H1 (cell line): Measurements from ENCODE around the gene DOK3. TPM values are rescaled to one million over a fixed set of nuclear protein-coding genes. Genes with fewer than 3 reads are reported as not detected.
A peak's percentile ranks its signal among the peaks of the same experiment; 100 is the strongest.

Source experiments
- CTCF ChIA-PET: fragments of 300-600 bp; sonication (Branson Sonifier 250); formaldehyde crosslinking; loops from one replicate; lab custom pipeline; 2021; ENCODE audit not compliant: partially characterized antibody; lab: Charles Lee
- POLR2A ChIA-PET: fragments of 300-600 bp; sonication (Branson Sonifier 250); formaldehyde crosslinking; loops from one replicate; lab custom pipeline; 2021; ENCODE audit warnings: inconsistent platforms; ENCODE audit not compliant: partially characterized antibody; lab: Charles Lee
- DNase-seq, 2 experiments: peaks; one replicate each; pipeline versions ENCODE4 v3.0.0 to v3.0.0-alpha.2; 2010 to 2022; ENCODE audit warnings: low spot score in 2 of 2, low read depth in 1 of 2, mixed read lengths in 1 of 2
- FAIRE-seq: peaks from 2 replicates; lab custom pipeline; 2011; peaks lifted over from hg19 to GRCh38; lab: Jason Lieb, UNC
- H2AFZ ChIP-seq: 2 replicates; pipeline ENCODE4 v1.8.1; 2012; ENCODE audit warnings: low read length, inconsistent platforms
- H2AK5ac ChIP-seq: 2 replicates; pipeline ENCODE4 v1.6.1; 2013; ENCODE audit warnings: low read depth, low read length
- H2BK120ac ChIP-seq: replicated peaks from 2 replicates; pipeline ENCODE3; 2013; ENCODE audit warnings: low read depth, low read length, inconsistent platforms
- H2BK12ac ChIP-seq: 2 replicates; pipeline ENCODE4 v1.6.1; 2013; ENCODE audit warnings: low read depth, low read length
- H2BK15ac ChIP-seq: 2 replicates; pipeline ENCODE4 v1.6.1; 2013; ENCODE audit warnings: low read length
- H2BK20ac ChIP-seq: 2 replicates; pipeline ENCODE4 v1.6.1; 2013; ENCODE audit warnings: low read length
- H2BK5ac ChIP-seq: 2 replicates; pipeline ENCODE4 v1.6.1; 2013; ENCODE audit warnings: low read depth, low read length
- H3K14ac ChIP-seq: 2 replicates; pipeline ENCODE4 v1.6.1; 2013; ENCODE audit warnings: inconsistent platforms; ENCODE audit not compliant: insufficient read length
- H3K18ac ChIP-seq: 2 replicates; pipeline ENCODE4 v1.6.1; 2013; ENCODE audit warnings: low read length; ENCODE audit errors: extremely low read depth
- H3K23ac ChIP-seq: 2 replicates; pipeline ENCODE4 v1.6.1; 2013; ENCODE audit warnings: inconsistent platforms; ENCODE audit not compliant: insufficient read length
- H3K23me2 ChIP-seq: 2 replicates; pipeline ENCODE4 v1.6.1; 2013; ENCODE audit warnings: low read depth, low read length
- H3K27ac ChIP-seq: 2 replicates; pipeline ENCODE4 v1.6.1; 2011; ENCODE audit warnings: low read depth, low read length, inconsistent platforms
- H3K27me3 ChIP-seq, 4 experiments: replicated peaks in 1 of 4; 1 replicate in 1 of 4; 2 replicates in 3 of 4; pipeline versions ENCODE4 v1.6.1 to v1.8.1; 2011 to 2013; ENCODE audit warnings: low read length in 3 of 4, mild to moderate bottlenecking in 3 of 4, inconsistent platforms in 2 of 4, mixed read lengths in 2 of 4, moderate library complexity in 1 of 4; ENCODE audit not compliant: control insufficient read depth in 3 of 4, insufficient read depth in 3 of 4; ENCODE audit errors: extremely low read depth in 1 of 4
- H3K36me3 ChIP-seq, 4 experiments: 2 replicates each; pipeline versions ENCODE4 v1.6.1 to v1.8.1; 2011 to 2013; ENCODE audit warnings: mild to moderate bottlenecking in 4 of 4, low read length in 3 of 4, moderate library complexity in 2 of 4, control low read depth in 1 of 4, inconsistent platforms in 1 of 4; ENCODE audit not compliant: insufficient read depth in 4 of 4, control insufficient read depth in 2 of 4
- H3K4ac ChIP-seq: replicated peaks from 2 replicates; pipeline ENCODE3; 2013; ENCODE audit warnings: low read length, low read depth, mixed read lengths, inconsistent platforms; ENCODE audit not compliant: insufficient read length
- H3K4me1 ChIP-seq, 4 experiments: replicated peaks in 1 of 4; 1 replicate in 1 of 4; 2 replicates in 3 of 4; pipeline versions ENCODE4 v1.6.1 to v1.8.1; 2011 to 2013; ENCODE audit warnings: low read length in 3 of 4, inconsistent platforms in 2 of 4, mixed read lengths in 1 of 4; ENCODE audit not compliant: insufficient read depth in 4 of 4, control insufficient read depth in 3 of 4
- H3K4me2 ChIP-seq, 2 experiments: 2 replicates each; pipeline versions ENCODE4 v1.6.1 to v1.8.1; 2011 to 2013; ENCODE audit warnings: low read depth in 2 of 2, low read length in 2 of 2, control low read depth in 1 of 2, inconsistent platforms in 1 of 2, mild to moderate bottlenecking in 1 of 2; ENCODE audit not compliant: insufficient read depth in 1 of 2
- H3K4me3 ChIP-seq, 4 experiments: fragments of 200-600, 300-600 bp in 1 of 4; sonication (generic), shearing (Covaris generic), sonication (Bioruptor Twin) in 1 of 4; 2 replicates each; pipeline versions ENCODE4 v1.5.1 to v1.8.1; 2011 to 2016; ENCODE audit warnings: low read length in 4 of 4, low read depth in 3 of 4, control low read depth in 2 of 4, inconsistent platforms in 2 of 4, mild to moderate bottlenecking in 2 of 4, mixed read lengths in 1 of 4, moderate library complexity in 1 of 4; ENCODE audit not compliant: insufficient read depth in 2 of 4; ENCODE audit errors: extremely low read depth in 1 of 4
- H3K56ac ChIP-seq: replicated peaks from 2 replicates; pipeline ENCODE3; 2013; ENCODE audit warnings: low read depth, mild to moderate bottlenecking, mixed read lengths, low read length, inconsistent platforms; ENCODE audit not compliant: insufficient read length
- H3K79me1 ChIP-seq: 2 replicates; pipeline ENCODE4 v1.6.1; 2013; ENCODE audit warnings: low read depth, low read length, control low read depth
- H3K79me2 ChIP-seq, 2 experiments: 2 replicates each; pipeline versions ENCODE4 v1.6.1 to v1.8.1; 2012 to 2013; ENCODE audit warnings: low read length in 2 of 2, mild to moderate bottlenecking in 2 of 2, inconsistent platforms in 1 of 2; ENCODE audit not compliant: insufficient read depth in 2 of 2, control insufficient read depth in 1 of 2
- H3K9ac ChIP-seq, 4 experiments: replicated peaks in 1 of 4; 1 replicate in 1 of 4; 2 replicates in 3 of 4; pipeline versions ENCODE4 v1.6.1 to v1.8.1; 2011 to 2013; ENCODE audit warnings: low read depth in 3 of 4, low read length in 3 of 4, control low read depth in 2 of 4, mild to moderate bottlenecking in 2 of 4, moderate library complexity in 2 of 4, inconsistent platforms in 1 of 4; ENCODE audit errors: extremely low read depth in 1 of 4
- H3K9me3 ChIP-seq, 2 experiments: 2 replicates each; pipeline versions ENCODE4 v1.6.1 to v1.8.1; 2012 to 2013; ENCODE audit warnings: mild to moderate bottlenecking in 2 of 2, moderate library complexity in 2 of 2, control low read depth in 1 of 2, inconsistent platforms in 1 of 2, low read depth in 1 of 2, low read length in 1 of 2, mixed read lengths in 1 of 2; ENCODE audit not compliant: insufficient read depth in 2 of 2
- H4K20me1 ChIP-seq, 2 experiments: replicated peaks in 1 of 2; 2 replicates each; pipeline versions ENCODE3 to v1.8.1; 2011 to 2013; ENCODE audit warnings: inconsistent platforms in 2 of 2, low read length in 2 of 2, mild to moderate bottlenecking in 1 of 2; ENCODE audit not compliant: insufficient read depth in 2 of 2, control insufficient read depth in 1 of 2
- H4K5ac ChIP-seq: 2 replicates; pipeline ENCODE4 v1.6.1; 2013; ENCODE audit warnings: low read length, low read depth, mixed read lengths, inconsistent platforms; ENCODE audit not compliant: insufficient read length
- H4K8ac ChIP-seq: 2 replicates; pipeline ENCODE4 v1.8.0; 2013; ENCODE audit warnings: mild to moderate bottlenecking, moderate library complexity, low read length, inconsistent platforms; ENCODE audit not compliant: insufficient read depth; ENCODE audit errors: extremely low read depth
- H4K91ac ChIP-seq: replicated peaks from 2 replicates; pipeline ENCODE3; 2013; ENCODE audit warnings: low read length, mixed read lengths, inconsistent platforms; ENCODE audit not compliant: insufficient read length
- CEBPB ChIP-seq: IDR thresholded peaks from 2 replicates; pipeline ENCODE4 v1.6.1; 2012; ENCODE audit warnings: low read depth, low read length
- MAFK ChIP-seq: IDR thresholded peaks from 2 replicates; pipeline ENCODE4 v1.6.1; 2012; ENCODE audit warnings: low read depth, mild to moderate bottlenecking, improper control_type of control experiment, low read length
- NANOG ChIP-seq: IDR thresholded peaks from 2 replicates; pipeline ENCODE4 v1.6.1; 2011; ENCODE audit warnings: low read length, low read depth, mild to moderate bottlenecking, inconsistent platforms; ENCODE audit not compliant: insufficient read depth, poor library complexity, severe bottlenecking
- RBBP5 ChIP-seq: IDR thresholded peaks from 2 replicates; pipeline ENCODE4 v1.7.1; 2012; ENCODE audit warnings: low read depth, mild to moderate bottlenecking, inconsistent platforms, low read length, moderate library complexity, borderline replicate concordance
- SAP30 ChIP-seq: fragments of 300-600 bp; sonication (generic); IDR thresholded peaks from 2 replicates; pipeline ENCODE4 v1.7.1; 2012; ENCODE audit warnings: low read length, moderate library complexity, mild to moderate bottlenecking, inconsistent platforms; ENCODE audit not compliant: insufficient read depth, insufficient replicate concordance
- TEAD4 ChIP-seq: IDR thresholded peaks from 2 replicates; pipeline ENCODE4 v1.6.1; 2012; ENCODE audit warnings: low read depth, low read length, inconsistent platforms, mixed read lengths
- WGBS, 2 experiments: shearing (Covaris generic) in 1 of 2; methylation state at CpG; one replicate each; pipeline versions ENCODE4 v1.1.6 to v1.1.7; 2013 to 2015; ENCODE audit warnings: low lambda C conversion rate in 2 of 2, mixed read lengths in 2 of 2, inconsistent platforms in 1 of 2, low coverage in 1 of 2, missing lambda C conversion rate in 1 of 2; ENCODE audit not compliant: insufficient replicate concordance in 2 of 2, insufficient coverage in 1 of 2, insufficient read length in 1 of 2; ENCODE audit errors: extremely low coverage in 1 of 2, missing lambda C conversion rate in 1 of 2; 5-methylcytosine and 5-hydroxymethylcytosine counted together
- polyA plus RNA-seq, 7 experiments: library from polyadenylated mRNA; depleted of rRNA in 3 of 7; stranded (reverse) in 5 of 7; unstranded in 2 of 7; fragments of >200 nt in 5 of 7; fragments of 200-250 nt in 2 of 7; gene quantifications; 1 replicate in 5 of 7; 2 replicates in 1 of 7; 4 replicates in 1 of 7; pipeline versions ENCODE4 v1.2.1 to v1.2.3, GENCODE V29; 2011 to 2013; ENCODE audit warnings: missing spikeins in 2 of 7, mixed read lengths in 2 of 7
- total RNA-seq: library from RNA; stranded (reverse); fragmentation: NEBNext Ultra II Directional; extraction: Animal tissue kit (Norgen Biotek cat#: 25700); gene quantifications from 2 replicates; pipeline ENCODE4 v1.2.1, GENCODE V29; 2021
- TF ChIP-seq, protein P1 (sequence below): IDR thresholded peaks from 2 replicates; pipeline ENCODE4 v1.6.1; 2012; ENCODE audit warnings: inconsistent platforms
- TF ChIP-seq, protein P2 (sequence below): IDR thresholded peaks from 2 replicates; pipeline ENCODE4 v1.6.1; 2011; ENCODE audit warnings: low read length, improper control_type of control experiment

DOK3 gene
- total and polyA plus RNA-seq, 2 of the 8 experiments (the other 6 are each of a cell fraction or from before 2014, with no cell fraction given), result 4.2 to 6.4 TPM

DNA sequence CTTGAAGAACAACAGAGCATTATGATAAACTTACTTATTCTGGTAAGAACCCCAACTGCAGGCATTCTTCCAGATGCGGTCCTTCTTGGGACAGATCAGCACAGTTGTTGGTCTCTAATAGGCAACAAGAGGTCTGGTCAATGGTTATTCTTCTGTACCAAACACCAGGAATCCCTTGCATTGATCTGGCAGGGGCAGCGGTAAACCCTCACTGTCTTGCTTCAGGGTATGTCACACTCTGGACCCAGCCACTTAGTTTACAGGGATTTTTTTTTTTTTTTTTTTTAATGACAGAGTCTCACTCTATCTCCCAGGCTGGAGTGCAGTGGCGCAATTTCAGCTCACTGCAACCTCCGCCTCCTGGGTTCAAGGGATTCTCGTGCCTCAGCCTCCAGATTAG is 46.0 kb upstream of the DOK3 start:
- H3K79me1 ChIP-seq, result peaks cover 5% of the 10 kb centered on the region
- H3K4me1 ChIP-seq, result peaks cover 5 to 9% (median 7%) of the 10 kb centered on the region in 4 experiments
- DNase-seq, result no peak
- no peak overlapping the region for H3K56ac ChIP-seq
- H3K36me3 ChIP-seq, result peaks cover 0 to 16% (median 6%) of the 10 kb centered on the region in 4 experiments; a peak in 3 of 8 replicates
- H2BK12ac ChIP-seq, result 0 out of 2 replicates have a peak overlapping the region, but pooled peaks have one; percentile 53
- H4K5ac ChIP-seq, result no peak overlapping the region
- H2BK5ac ChIP-seq, result no peak overlapping the region
- no peak overlapping the region for H2AFZ ChIP-seq
- H3K27me3 ChIP-seq, result no peaks in the 10 kb centered on the region
- H3K9me3 ChIP-seq, result no peaks in the 10 kb centered on the region; a peak in 1 of 4 replicates
- 87% methylated on average over 4 of the region's 5 CpGs; no CpG with 5 or more reads in 1 of the 2 experiments for WGBS, 2 experiments
- TF ChIP-seq CEBPB (no peak), TEAD4 (no peak), NANOG (no peak), MAFK (no peak), RBBP5 (no peak), SAP30 (no peak)
- TF ChIP-seq, protein P1, sequence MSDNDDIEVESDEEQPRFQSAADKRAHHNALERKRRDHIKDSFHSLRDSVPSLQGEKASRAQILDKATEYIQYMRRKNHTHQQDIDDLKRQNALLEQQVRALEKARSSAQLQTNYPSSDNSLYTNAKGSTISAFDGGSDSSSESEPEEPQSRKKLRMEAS, result no peak
- TF ChIP-seq, protein P2, sequence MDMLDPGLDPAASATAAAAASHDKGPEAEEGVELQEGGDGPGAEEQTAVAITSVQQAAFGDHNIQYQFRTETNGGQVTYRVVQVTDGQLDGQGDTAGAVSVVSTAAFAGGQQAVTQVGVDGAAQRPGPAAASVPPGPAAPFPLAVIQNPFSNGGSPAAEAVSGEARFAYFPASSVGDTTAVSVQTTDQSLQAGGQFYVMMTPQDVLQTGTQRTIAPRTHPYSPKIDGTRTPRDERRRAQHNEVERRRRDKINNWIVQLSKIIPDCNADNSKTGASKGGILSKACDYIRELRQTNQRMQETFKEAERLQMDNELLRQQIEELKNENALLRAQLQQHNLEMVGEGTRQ, result no peak
- TF ChIP-seq, all 59 proteins: peak for 0
- peaks cover 3 to 32% of the 10 kb centered on the region in 2 experiments; a peak in 2 of 4 replicates for H3K79me2 ChIP-seq
- ChIA-PET POLR2A (interaction anchor here (0.5 to 1.3 kb wide), 7 partner anchors 28 to 74 kb away, joined by 3 to 7 read pairs (median 3); partner anchors contain the start of gene TMED9), CTCF (interaction anchor here (0.7 to 1.9 kb wide), 2 partner anchors 11 to 62 kb away, joined by 3 to 6 read pairs; no protein-coding TSS in a partner anchor)
- no peak overlapping the region for H2AK5ac ChIP-seq
- peaks cover 6% of the 10 kb centered on the region for H3K23me2 ChIP-seq
- H3K18ac ChIP-seq, result no peak overlapping the region
- H3K14ac ChIP-seq, result no peak overlapping the region
- H3K4ac ChIP-seq, result no peak overlapping the region
- H2BK15ac ChIP-seq, result no peak overlapping the region
- H3K9ac ChIP-seq, result no peak overlapping the region
- H3K4me2 ChIP-seq, result no peak overlapping the region; a peak in 1 of 4 replicates
- no peak overlapping the region for H2BK20ac ChIP-seq
- H3K27ac ChIP-seq, result no peak overlapping the region
- no peak overlapping the region for H3K23ac ChIP-seq
- no peak overlapping the region for H4K91ac ChIP-seq
- no peak overlapping the region for H4K8ac ChIP-seq
- H3K4me3 ChIP-seq, result no peak overlapping the region
- H2BK120ac ChIP-seq, result no peak overlapping the region
- no peak for FAIRE-seq
- H4K20me1 ChIP-seq, result peaks cover 8 to 13% of the 10 kb centered on the region in 2 experiments
